Gastrocnemius medialis (tissue), 4 donors: ENCODE data around the gene ROR1.

ENCODE experiments used
- CTCF ChIP-seq, 5 experiments: fragments of 450-650 bp in 3 of 5; fragments of 200-600 bp in 2 of 5; sonication (generic) in 2 of 5; IDR thresholded peaks in 4 of 5; conservative IDR thresholded peaks in 1 of 5; 1 replicate in 4 of 5; 2 replicates in 1 of 5; pipeline ENCODE4 v1.5.1; 2016 to 2019; ENCODE audit warnings: antibody characterized with exemption in 5 of 5, mild to moderate bottlenecking in 3 of 5, moderate library complexity in 3 of 5
- POLR2A ChIP-seq, 2 donors: fragments of 450-650 bp; IDR thresholded peaks; one replicate each; pipeline ENCODE4 v1.6.1; 2017; ENCODE audit warnings: antibody characterized with exemption in 2 of 2, mild to moderate bottlenecking in 2 of 2, moderate library complexity in 2 of 2

GRCh38 chr1:64162151-64162550 lies 388.3 kb downstream of the ROR1 start:
- TF ChIP-seq POLR2A (IDR thresholded peaks at IDR 0.05): no peak
- no peak for TF ChIP-seq CTCF (IDR thresholded peaks at IDR 0.05 in 4 of 5, conservative IDR thresholded peaks at IDR 0.05 in 1 of 5)
